HL-60 (cell line): ENCODE results near the gene ARMH2.
"Not testable (repeated sequence)": the region's sequence is repeated elsewhere in the genome, so short reads cannot be mapped to it uniquely, and the experiment has no call there.

Source experiments
- DNase-seq, 2 experiments: peaks; one replicate each; pipeline ENCODE4 v3.0.0-alpha.2; 2010 to 2020; ENCODE audit warnings: low read depth in 1 of 2, low spot score in 1 of 2
- H3K27ac ChIP-seq: fragments of 250-450 bp; sonication (Bioruptor Pico); replicated peaks from 2 replicates; pipeline ENCODE4 v1.5.1; 2020; ENCODE audit warnings: mild to moderate bottlenecking, moderate library complexity
- H3K27me3 ChIP-seq: fragments of 250-450 bp; sonication (Bioruptor Pico); 2 replicates; pipeline ENCODE4 v1.5.1; 2021; ENCODE audit warnings: mild to moderate bottlenecking, moderate library complexity; ENCODE audit not compliant: insufficient read depth, poor library complexity, severe bottlenecking
- H3K4me3 ChIP-seq: replicated peaks from 2 replicates; pipeline ENCODE4 v1.5.1; 2011; ENCODE audit warnings: mild to moderate bottlenecking, control low read depth, low read length; ENCODE audit not compliant: insufficient read depth
- GABPA ChIP-seq: IDR thresholded peaks from 2 replicates; pipeline ENCODE4 v1.6.1; 2012; ENCODE audit warnings: low read depth
- POLR2AphosphoS5 ChIP-seq: IDR thresholded peaks from 2 replicates; pipeline ENCODE4 v1.6.1; 2012; ENCODE audit warnings: low read depth
- SPI1 ChIP-seq: IDR thresholded peaks from 2 replicates; pipeline ENCODE4 v1.6.1; 2012; ENCODE audit warnings: low read depth, mild to moderate bottlenecking, borderline replicate concordance
- TF ChIP-seq, protein P1 (sequence below): IDR thresholded peaks from 2 replicates; pipeline ENCODE4 v1.6.1; 2012; ENCODE audit warnings: low read depth; ENCODE audit not compliant: insufficient replicate concordance
- TF ChIP-seq, protein P2 (sequence below): IDR thresholded peaks from one replicate; pipeline ENCODE4 v1.5.1; 2011; ENCODE audit warnings: low read length, control low read depth, inconsistent platforms; ENCODE audit not compliant: insufficient read depth

The ARMH2 gene

DNA sequence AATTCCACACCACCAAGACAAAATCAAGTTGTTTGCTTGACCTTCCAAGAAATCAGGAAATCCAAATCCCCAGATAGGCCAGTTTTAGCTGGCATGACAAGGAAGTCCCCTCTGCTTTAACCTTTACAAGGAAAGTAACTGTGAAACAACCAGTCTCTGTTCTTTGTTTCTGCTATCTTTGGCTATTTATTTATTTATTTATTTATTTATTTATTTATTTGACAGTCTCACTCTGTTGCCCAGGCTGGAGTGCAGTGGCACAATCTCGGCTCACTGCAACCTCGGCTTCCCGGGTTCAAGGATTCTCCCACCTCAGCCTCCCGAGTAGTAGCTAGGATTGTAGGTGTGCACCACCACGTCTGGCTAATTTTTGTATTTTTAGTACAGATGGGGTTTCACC is 38.5 kb downstream of the ARMH2 start:
- no peaks in the 10 kb centered on the region for H3K27me3 ChIP-seq
- DNase-seq, result no peak
- TF ChIP-seq, protein P1, sequence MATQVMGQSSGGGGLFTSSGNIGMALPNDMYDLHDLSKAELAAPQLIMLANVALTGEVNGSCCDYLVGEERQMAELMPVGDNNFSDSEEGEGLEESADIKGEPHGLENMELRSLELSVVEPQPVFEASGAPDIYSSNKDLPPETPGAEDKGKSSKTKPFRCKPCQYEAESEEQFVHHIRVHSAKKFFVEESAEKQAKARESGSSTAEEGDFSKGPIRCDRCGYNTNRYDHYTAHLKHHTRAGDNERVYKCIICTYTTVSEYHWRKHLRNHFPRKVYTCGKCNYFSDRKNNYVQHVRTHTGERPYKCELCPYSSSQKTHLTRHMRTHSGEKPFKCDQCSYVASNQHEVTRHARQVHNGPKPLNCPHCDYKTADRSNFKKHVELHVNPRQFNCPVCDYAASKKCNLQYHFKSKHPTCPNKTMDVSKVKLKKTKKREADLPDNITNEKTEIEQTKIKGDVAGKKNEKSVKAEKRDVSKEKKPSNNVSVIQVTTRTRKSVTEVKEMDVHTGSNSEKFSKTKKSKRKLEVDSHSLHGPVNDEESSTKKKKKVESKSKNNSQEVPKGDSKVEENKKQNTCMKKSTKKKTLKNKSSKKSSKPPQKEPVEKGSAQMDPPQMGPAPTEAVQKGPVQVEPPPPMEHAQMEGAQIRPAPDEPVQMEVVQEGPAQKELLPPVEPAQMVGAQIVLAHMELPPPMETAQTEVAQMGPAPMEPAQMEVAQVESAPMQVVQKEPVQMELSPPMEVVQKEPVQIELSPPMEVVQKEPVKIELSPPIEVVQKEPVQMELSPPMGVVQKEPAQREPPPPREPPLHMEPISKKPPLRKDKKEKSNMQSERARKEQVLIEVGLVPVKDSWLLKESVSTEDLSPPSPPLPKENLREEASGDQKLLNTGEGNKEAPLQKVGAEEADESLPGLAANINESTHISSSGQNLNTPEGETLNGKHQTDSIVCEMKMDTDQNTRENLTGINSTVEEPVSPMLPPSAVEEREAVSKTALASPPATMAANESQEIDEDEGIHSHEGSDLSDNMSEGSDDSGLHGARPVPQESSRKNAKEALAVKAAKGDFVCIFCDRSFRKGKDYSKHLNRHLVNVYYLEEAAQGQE, result no peak
- TF ChIP-seq POLR2AphosphoS5 (no peak), SPI1 (no peak), GABPA (no peak)
- TF ChIP-seq, protein P2, sequence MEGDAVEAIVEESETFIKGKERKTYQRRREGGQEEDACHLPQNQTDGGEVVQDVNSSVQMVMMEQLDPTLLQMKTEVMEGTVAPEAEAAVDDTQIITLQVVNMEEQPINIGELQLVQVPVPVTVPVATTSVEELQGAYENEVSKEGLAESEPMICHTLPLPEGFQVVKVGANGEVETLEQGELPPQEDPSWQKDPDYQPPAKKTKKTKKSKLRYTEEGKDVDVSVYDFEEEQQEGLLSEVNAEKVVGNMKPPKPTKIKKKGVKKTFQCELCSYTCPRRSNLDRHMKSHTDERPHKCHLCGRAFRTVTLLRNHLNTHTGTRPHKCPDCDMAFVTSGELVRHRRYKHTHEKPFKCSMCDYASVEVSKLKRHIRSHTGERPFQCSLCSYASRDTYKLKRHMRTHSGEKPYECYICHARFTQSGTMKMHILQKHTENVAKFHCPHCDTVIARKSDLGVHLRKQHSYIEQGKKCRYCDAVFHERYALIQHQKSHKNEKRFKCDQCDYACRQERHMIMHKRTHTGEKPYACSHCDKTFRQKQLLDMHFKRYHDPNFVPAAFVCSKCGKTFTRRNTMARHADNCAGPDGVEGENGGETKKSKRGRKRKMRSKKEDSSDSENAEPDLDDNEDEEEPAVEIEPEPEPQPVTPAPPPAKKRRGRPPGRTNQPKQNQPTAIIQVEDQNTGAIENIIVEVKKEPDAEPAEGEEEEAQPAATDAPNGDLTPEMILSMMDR, result no peak
- H3K4me3 ChIP-seq, result no peak overlapping the region
- no peak overlapping the region for H3K27ac ChIP-seq

DNA sequence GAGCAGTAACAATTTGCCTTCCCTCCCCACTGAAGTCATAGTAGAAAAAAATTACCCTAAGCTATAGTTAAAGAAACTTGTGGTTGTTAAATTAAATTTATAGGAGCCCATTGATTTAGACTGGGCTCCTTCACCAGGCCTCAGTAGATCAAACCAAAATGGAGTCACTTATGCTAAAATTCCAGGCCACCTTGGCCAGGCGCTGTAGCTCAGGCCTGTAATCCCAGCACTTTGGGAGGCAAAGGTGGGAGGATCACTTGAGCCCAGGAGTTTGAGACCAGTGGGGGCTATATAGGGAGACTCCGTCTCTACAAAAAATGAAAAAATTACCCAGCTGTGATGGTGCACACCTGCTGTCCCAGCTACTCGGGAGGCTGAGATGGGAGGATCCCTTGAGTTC is 39.0 kb downstream of the ARMH2 start:
- Histone ChIP-seq H3K27me3 (no peaks in the 10 kb centered on the region), H3K4me3 (no peak overlapping the region), H3K27ac (no peak overlapping the region)
- DNase-seq, result no peak
- TF ChIP-seq, protein P2, result no peak
- TF ChIP-seq SPI1, result no peak
- TF ChIP-seq, protein P1, result no peak
- TF ChIP-seq POLR2AphosphoS5, result no peak
- TF ChIP-seq GABPA, result no peak

DNA sequence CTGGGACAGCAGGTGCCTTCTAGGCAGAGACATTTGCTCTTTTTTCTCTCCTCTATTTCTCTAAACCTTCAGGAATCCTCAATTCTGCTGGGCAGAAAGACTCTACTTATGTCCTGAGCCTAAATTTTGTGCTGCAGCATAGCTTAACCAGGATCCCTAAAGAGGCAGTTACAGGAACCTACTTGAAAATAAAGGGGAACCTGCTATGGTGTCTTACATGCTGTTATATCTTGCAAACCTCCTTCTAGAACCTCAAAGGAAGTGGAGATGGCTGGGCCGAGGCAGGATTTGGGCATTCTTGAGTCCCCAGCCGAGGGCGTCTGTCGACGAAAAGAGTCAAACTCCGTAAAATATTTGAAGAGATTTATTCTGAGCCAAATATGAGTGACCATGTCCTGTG is 41.1 kb downstream of the ARMH2 start:
- H3K27me3 ChIP-seq, result no peaks in the 10 kb centered on the region
- DNase-seq, result peak in 1 of 2 experiments; percentile 42
- TF ChIP-seq POLR2AphosphoS5 (no peak), SPI1 (peak; percentile 56; the same call in 1 of the 2 replicates)
- H3K4me3 ChIP-seq, result no peak overlapping the region
- peak overlapping the region; percentile 70 for H3K27ac ChIP-seq

DNA sequence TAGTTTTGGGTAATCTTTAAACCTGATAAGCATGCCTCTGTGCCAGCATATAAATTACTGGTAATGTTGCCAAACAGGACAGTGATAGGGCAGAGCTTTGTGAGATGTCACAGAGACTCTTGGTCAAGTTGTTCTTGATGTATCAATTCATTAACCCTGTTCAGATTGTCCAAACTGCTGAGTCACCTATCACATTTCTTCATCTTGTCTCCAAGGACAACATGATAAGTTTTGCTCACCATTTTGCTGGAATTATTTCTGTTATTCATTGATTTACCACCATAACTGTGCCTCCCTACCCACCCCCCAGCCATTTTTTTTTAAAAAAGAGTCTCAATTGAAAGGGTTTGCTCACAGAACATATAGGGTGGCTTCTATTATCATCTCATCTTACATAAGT is 43.4 kb downstream of the ARMH2 start:
- DNase-seq, result no peak

DNA sequence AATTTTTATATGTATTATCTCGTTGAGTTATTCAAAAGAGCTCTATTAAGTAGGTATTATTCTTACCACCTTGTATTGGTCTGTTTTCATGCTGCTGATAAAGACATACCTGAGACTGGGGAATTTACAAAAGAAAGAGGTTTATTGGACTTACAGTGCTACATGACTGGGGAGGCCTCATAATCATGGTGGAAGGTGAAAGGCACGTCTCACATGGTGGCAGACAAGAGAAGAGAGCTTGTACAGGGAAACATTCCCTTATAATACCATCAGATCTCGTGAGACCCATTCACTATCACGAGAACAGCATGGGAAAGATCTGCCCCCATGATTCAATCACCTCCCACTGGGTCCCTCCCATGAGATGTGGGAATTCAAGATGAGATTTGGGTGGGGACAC is 44.3 kb downstream of the ARMH2 start:
- DNase-seq, H3K27me3 ChIP-seq, H3K27ac ChIP-seq, H3K4me3 ChIP-seq: not testable (repeated sequence)

More for the DNA sequence above, 43.4 kb downstream of the ARMH2 start:
- H3K27ac ChIP-seq, result no peak overlapping the region
- H3K4me3 ChIP-seq, result no peak overlapping the region
- no peaks in the 10 kb centered on the region for H3K27me3 ChIP-seq
- TF ChIP-seq, protein P2, result no peak
- TF ChIP-seq POLR2AphosphoS5 (no peak), SPI1 (no peak), GABPA (no peak)
- TF ChIP-seq, protein P1, result no peak
